AG10803 (cell line): ENCODE data around the gene HAUS8.
A peak's percentile ranks its signal among the peaks of the same experiment; 100 is the strongest.

ENCODE experiments used
- DNase-seq: peaks from one replicate; pipeline ENCODE4 v3.0.0; 2010; ENCODE audit warnings: low read depth
- H3K4me3 ChIP-seq: 2 replicates; pipeline ENCODE4 v1.5.1; 2011; ENCODE audit warnings: mild to moderate bottlenecking, low read length, control low read depth
- TF ChIP-seq, protein P1 (sequence below): conservative IDR thresholded peaks from 2 replicates; pipeline ENCODE4 v1.5.1; 2011; ENCODE audit warnings: mild to moderate bottlenecking, low read length, control low read depth, inconsistent platforms

Gene HAUS8

GRCh38 chr19:17090583-17090982 lies 15.3 kb upstream of the HAUS8 start:
- H3K4me3 ChIP-seq = no peak overlapping the region
- TF ChIP-seq, protein P1, sequence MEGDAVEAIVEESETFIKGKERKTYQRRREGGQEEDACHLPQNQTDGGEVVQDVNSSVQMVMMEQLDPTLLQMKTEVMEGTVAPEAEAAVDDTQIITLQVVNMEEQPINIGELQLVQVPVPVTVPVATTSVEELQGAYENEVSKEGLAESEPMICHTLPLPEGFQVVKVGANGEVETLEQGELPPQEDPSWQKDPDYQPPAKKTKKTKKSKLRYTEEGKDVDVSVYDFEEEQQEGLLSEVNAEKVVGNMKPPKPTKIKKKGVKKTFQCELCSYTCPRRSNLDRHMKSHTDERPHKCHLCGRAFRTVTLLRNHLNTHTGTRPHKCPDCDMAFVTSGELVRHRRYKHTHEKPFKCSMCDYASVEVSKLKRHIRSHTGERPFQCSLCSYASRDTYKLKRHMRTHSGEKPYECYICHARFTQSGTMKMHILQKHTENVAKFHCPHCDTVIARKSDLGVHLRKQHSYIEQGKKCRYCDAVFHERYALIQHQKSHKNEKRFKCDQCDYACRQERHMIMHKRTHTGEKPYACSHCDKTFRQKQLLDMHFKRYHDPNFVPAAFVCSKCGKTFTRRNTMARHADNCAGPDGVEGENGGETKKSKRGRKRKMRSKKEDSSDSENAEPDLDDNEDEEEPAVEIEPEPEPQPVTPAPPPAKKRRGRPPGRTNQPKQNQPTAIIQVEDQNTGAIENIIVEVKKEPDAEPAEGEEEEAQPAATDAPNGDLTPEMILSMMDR = no peak
- peak; percentile 15 for DNase-seq

DNA sequence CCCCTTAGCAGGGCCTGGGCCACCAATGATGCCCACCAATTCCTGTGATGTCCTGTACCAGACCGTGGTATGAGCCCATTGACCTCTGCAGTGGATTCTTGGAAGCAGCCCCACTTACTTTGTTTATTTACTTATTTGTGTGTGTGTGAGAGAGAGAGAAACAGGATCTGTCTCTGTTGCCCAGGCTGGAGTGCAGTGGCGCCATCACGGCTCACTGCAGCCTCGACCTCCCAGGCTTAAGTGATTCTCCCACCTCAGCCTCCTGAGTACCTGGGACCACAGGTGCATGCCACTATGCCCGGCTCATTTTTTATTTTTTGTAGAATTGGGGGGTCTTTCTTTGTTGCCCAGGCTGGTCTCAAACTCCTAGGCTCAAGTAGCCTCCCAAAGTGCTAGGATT lies 13.3 kb upstream of the HAUS8 start:
- TF ChIP-seq, protein P1 = no peak
- no peak for DNase-seq
- no peak overlapping the region for H3K4me3 ChIP-seq

DNA sequence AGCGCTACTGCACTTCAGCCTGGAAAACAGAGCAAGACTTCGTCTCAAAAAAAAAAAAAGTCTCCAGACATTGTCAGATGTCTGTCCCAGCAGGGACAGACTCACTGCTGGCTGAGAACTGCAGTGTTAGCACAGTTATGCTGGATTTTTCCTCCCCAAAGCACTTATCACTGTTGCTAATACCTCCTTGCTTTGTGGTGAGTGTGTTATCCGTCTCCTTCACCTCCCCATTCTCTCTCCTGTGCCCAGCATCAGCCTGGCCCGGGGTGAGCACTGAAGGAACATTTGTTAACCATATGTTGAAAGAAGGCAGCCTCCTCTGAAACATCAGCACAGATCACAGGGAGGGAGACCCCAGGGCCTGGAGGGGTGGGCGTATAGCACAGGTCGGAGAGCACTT lies 11.6 kb upstream of the HAUS8 start:
- TF ChIP-seq, protein P1 = no peak
- H3K4me3 ChIP-seq = no peak overlapping the region
- DNase-seq = peak; percentile 28

DNA sequence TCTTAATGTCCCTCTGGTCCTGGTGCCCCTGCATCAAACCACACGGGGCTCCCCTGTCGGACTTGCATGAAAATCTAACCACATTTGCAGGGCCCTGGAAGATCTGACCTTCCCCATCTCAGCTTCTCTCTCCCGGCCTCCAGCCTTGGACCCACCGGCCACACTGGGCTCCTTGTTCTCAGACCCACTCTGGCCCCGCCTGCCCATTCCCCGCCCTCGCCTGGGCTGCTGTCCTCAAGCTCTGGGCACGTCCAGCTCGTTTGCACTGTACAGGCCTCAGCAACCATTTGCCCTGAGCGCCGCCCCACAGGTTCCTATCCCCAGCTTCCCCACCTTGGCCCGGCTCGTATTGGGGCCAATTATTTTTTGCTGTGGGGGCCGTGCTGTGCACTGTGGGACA lies 10.9 kb upstream of the HAUS8 start:
- TF ChIP-seq, protein P1 = no peak
- DNase-seq = no peak
- no peak overlapping the region for H3K4me3 ChIP-seq

GRCh38 chr19:17081672-17082630 lies 6.7 kb upstream of the HAUS8 start:
- TF ChIP-seq, protein P1 = no peak
- no peak for DNase-seq
- H3K4me3 ChIP-seq = no peak overlapping the region

- H3K4me3 ChIP-seq = peak overlapping the region; percentile 68
- DNase-seq = no peak
- TF ChIP-seq, protein P1 = no peak
These were observed 5.2 kb upstream of the HAUS8 start for GRCh38 chr19:17080440-17080801.

- TF ChIP-seq, protein P1 = peak; percentile 82
- H3K4me3 ChIP-seq = peak overlapping the region; percentile 68
- DNase-seq = peak; percentile 98
These were observed 4.6 kb upstream of the HAUS8 start for GRCh38 chr19:17079710-17080439.
